ENCODE results near the gene PNLIPRP1.

Gene PNLIPRP1

GRCh38 chr10:116596062-116596461, 5.3 kb downstream of the PNLIPRP1 start:
- CTCF ChIA-PET = no interaction called here
- DNase-seq (ENCODE audit: low spot score) = no peak
- H3K27ac ChIP-seq = no peak overlapping the region
- no peak for TF ChIP-seq CTCF (conservative IDR thresholded peaks at IDR 0.05; ENCODE audit: low read depth)
- POLR2A ChIA-PET (ENCODE audit: low non-redundant PET) = no interaction called here

GRCh38 chr10:116597543-116597942, 6.8 kb downstream of the PNLIPRP1 start:
- no peak for TF ChIP-seq CTCF (conservative IDR thresholded peaks at IDR 0.05; ENCODE audit: low read depth)
- DNase-seq (ENCODE audit: low spot score) = no peak
- POLR2A ChIA-PET (ENCODE audit: low non-redundant PET) = no interaction called here
- CTCF ChIA-PET = interaction anchor here (1.0 kb wide), 1 partner anchor 11 kb away, joined by 3 read pairs; no protein-coding TSS in a partner anchor
- no peak overlapping the region for H3K27ac ChIP-seq

GRCh38 chr10:116598329-116598728, 7.6 kb downstream of the PNLIPRP1 start:
- ChIA-PET POLR2A (ENCODE audit: low non-redundant PET) (interaction anchor here (0.6 kb wide), 1 partner anchor 1153 kb away, joined by 6 read pairs; no protein-coding TSS in a partner anchor), CTCF (interaction anchor here (1.0 kb wide), 1 partner anchor 10 kb away, joined by 3 read pairs; no protein-coding TSS in a partner anchor)
- TF ChIP-seq CTCF (conservative IDR thresholded peaks at IDR 0.05; ENCODE audit: low read depth) = no peak
- DNase-seq (ENCODE audit: low spot score) = no peak
- no peak overlapping the region for H3K27ac ChIP-seq

GRCh38 chr10:116599991-116600390, 9.2 kb downstream of the PNLIPRP1 start:
- DNase-seq (ENCODE audit: low spot score) = no peak
- H3K27ac ChIP-seq = no peak overlapping the region
- ChIA-PET POLR2A (ENCODE audit: low non-redundant PET) (no interaction called here), CTCF (no interaction called here)
- TF ChIP-seq CTCF (conservative IDR thresholded peaks at IDR 0.05; ENCODE audit: low read depth) = no peak

- TF ChIP-seq CTCF (conservative IDR thresholded peaks at IDR 0.05; ENCODE audit: low read depth) = no peak
- no peak for DNase-seq (ENCODE audit: low spot score)
- POLR2A ChIA-PET (ENCODE audit: low non-redundant PET) = interaction anchor here (0.6 kb wide), 1 partner anchor 178 kb away, joined by 4 read pairs; no protein-coding TSS in a partner anchor
- H3K27ac ChIP-seq = no peak overlapping the region
- CTCF ChIA-PET = interaction anchor here (0.6 kb wide), 1 partner anchor 239 kb away, joined by 3 read pairs; no protein-coding TSS in a partner anchor
These were observed 12.1 kb downstream of the PNLIPRP1 start for GRCh38 chr10:116602648-116603400.

DNA sequence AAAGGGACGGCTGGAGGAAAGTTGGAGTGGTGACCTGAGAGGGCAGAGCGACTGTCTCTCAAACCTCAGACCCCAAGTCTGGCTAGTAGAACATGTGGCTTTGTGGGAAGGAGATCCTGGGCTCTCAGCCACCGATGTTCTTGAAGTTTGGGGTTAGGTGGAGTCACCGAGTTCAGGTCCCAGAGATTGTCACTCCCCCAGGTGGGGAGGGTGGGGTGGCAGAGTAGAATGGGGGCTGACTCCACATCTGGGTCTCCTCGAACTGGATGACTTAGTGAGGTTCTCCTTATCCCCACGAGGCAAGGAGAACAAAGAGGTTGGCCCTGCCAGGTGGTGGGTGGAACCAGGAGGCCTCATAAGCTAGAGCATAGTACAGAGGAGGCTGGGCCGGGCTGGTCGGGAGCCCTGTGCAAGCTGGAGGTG, 15.3 kb downstream of the PNLIPRP1 start:
- no peak for TF ChIP-seq CTCF (conservative IDR thresholded peaks at IDR 0.05; ENCODE audit: low read depth)
- no peak for DNase-seq (ENCODE audit: low spot score)
- H3K27ac ChIP-seq = no peak overlapping the region
- ChIA-PET CTCF (no interaction called here), POLR2A (ENCODE audit: low non-redundant PET) (no interaction called here)
